C4-2B (cell line): ENCODE measurements around the gene TNPO2.

Experiments used
- CTCF ChIP-seq: fragments of 450-650 bp; conservative IDR thresholded peaks from 2 replicates; pipeline ENCODE4 v1.5.1; 2017; ENCODE audit warnings: mild to moderate bottlenecking
- ZFX ChIP-seq: fragments of 450-650 bp; IDR thresholded peaks from 2 replicates; pipeline ENCODE4 v1.6.1; 2017

- no peak for TF ChIP-seq CTCF
- no peak for TF ChIP-seq ZFX
These were observed 14.2 kb upstream of the TNPO2 start for GRCh38 chr19:12737835-12738351.
